HG02885 (cell line): ENCODE data around the gene CARD11.
"Not testable (repeated sequence)": the region's sequence is repeated elsewhere in the genome, so short reads cannot be mapped to it uniquely, and the experiment has no call there.

Experiments
- ATAC-seq: cut with Tn5 transposase; IDR thresholded peaks from one replicate; pipeline ENCODE4 v1.9.1; 2021; ENCODE audit warnings: mild to moderate bottlenecking; ENCODE audit not compliant: unreplicated experiment, poor library complexity

CARD11 gene

GRCh38 chr7:3027005-3027845, 16.4 kb downstream of the CARD11 start:
- ATAC-seq: no peak

DNA sequence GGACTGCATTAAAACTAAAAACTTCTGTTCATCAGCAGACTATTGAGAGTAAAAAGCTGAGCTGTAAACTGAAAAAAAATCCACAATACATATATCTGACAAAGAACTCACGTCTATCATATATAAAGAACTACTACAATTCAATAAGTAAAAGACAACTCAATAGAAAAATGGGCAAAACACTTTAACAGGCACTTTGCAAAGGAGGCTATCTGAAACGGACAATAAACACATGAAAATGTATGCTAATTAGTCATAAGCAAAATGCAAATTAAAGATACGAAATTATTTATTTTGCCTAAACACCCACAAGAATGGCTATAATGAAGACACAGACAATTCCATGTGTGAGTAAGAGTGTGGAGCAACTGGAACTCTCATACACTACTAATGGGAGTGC, 18.1 kb downstream of the CARD11 start:
- ATAC-seq: no peak

- no peak for ATAC-seq
These were observed 21.8 kb downstream of the CARD11 start for GRCh38 chr7:3021825-3022224.

DNA sequence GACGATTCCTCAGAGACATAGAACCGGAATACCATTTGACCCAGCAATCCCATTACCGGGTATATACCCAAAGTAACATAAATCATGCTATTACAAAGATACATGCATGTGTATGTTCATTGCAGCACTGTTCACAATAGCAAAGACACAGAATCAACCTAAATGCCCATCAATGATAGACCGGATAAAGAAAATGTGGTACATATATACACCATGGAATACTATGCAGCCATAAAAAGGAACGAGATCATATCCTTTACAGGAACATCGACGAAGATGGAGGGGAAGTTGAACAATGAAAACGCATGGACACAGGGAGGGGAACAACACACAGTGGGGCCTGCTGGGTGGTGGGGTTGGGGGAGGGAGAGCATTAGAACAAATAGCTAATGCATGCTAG, 22.4 kb downstream of the CARD11 start:
- not testable (repeated sequence) for ATAC-seq

- no peak for ATAC-seq
These were observed 23.3 kb downstream of the CARD11 start for GRCh38 chr7:3020416-3020815.

GRCh38 chr7:3019801-3020200, 23.9 kb downstream of the CARD11 start:
- no peak for ATAC-seq

- ATAC-seq: no peak
These were observed 29.5 kb downstream of the CARD11 start for GRCh38 chr7:3013975-3014792.

DNA sequence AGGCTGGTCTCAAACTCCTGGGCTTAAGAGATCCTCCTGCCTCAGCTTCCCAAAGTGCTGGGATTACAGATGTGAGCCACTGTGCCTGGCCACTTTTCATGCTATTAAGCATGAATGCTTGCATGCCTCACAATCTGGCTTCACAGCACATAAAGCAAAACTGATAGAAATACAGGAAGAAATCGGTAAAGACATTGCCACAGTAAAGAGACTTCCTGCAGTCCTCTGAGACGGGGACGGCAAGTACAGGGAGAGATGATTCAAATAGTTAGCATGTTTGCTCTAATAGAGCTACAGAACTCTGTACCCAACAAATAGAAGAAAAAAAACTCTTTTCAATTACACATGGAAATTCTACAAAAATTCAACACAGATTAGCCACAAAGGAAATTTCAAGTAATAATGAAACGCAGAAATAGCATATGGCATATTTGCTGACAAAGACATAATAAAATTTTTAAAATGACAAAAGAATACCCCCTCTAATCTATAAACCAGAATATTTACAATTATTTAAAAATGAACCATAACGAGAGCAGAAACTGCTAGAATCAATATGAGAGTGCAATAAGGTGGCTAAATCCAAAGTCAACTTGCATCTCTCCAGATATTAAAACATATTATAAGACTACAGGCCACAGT, 32.3 kb downstream of the CARD11 start:
- no peak for ATAC-seq

GRCh38 chr7:3010161-3010560, 33.5 kb downstream of the CARD11 start:
- no peak for ATAC-seq

DNA sequence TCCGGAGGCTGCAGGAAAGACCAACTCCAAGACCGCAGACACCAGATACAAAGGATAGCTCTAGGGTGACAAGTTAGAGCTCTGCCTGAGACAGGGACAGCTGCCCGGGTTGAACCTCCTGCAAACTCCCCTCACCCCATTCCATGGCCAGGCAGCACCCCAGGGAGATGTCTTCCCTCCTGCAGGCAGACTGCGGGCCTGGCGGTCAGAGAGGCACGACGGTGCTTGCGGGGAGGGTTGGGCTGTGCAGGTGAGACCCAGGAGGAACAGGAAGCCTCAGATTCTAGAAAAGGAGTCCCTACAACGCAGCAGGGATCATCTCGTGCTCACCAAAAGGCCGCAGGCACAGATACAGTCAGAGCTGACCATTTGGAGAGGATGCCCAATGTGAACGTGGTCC, 34.6 kb downstream of the CARD11 start:
- no peak for ATAC-seq

DNA sequence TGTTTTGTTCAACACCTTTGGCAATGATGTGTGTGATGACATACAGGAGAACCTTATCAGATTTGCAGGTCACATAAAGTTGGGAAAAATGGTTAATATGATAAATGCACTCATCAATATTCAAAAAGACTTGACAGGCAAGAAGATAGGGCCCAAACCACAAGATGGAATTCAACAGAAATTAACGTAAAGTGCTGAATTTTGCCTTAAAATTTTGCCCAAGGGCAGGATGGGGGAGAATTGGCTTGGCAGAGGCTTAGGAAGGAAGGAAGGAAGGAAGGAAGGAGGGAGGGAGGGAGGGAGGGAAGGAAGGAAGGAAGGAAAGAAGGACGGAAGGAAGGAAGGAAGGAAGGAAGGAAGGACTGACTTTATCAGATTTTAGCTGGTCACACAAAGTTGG, 35.3 kb downstream of the CARD11 start:
- no peak for ATAC-seq

- ATAC-seq: no peak
These were observed 36.0 kb downstream of the CARD11 start for GRCh38 chr7:3007696-3008095.

GRCh38 chr7:3005257-3005656, 38.4 kb downstream of the CARD11 start:
- ATAC-seq: no peak

DNA sequence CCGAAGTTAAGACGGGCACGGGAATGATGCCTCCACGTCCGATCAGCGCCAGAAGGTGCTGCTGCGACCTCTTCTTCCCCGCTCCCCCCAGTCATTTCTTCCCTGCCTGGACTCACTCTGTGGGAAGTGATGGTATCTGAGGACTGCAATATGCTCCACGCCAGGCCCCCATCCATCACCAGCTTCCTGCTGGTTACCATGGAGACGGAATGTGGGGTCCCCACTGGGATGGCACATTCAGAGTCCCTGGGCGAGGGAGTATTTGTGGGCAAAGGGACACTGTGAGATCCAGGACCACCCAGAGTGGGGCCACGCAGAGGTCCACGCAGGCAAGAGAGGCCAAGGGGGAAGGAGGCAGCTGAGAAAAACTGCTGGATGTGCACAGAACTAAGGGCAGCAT, 39.7 kb downstream of the CARD11 start:
- no peak for ATAC-seq

- no peak for ATAC-seq
These were observed 41.0 kb downstream of the CARD11 start for GRCh38 chr7:3002631-3003030.

- ATAC-seq: no peak
These were observed 43.1 kb downstream of the CARD11 start for GRCh38 chr7:3000566-3000965.

GRCh38 chr7:2999078-2999500, 44.6 kb downstream of the CARD11 start:
- ATAC-seq: no peak

DNA sequence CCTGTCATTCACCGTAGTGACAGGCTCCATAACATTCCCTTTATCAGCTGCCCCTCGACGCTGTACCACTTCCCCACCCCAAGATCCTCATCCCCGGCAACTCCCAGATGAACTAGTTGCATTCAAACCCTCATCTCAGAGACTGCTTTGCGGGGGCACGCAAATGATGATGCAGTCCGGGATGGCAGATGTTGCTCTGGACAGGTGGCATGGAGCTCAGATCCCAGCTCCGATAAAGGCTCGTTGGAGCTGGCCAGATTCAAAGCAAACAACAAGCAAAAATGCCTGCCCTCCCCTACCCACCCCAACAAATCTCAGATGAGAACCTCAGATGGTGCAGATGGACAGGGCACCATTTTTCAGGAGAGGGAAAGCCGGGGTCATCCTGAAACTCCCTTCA, 46.7 kb downstream of the CARD11 start:
- ATAC-seq: no peak

GRCh38 chr7:2996141-2996540, 47.5 kb downstream of the CARD11 start:
- ATAC-seq: no peak

GRCh38 chr7:2993868-2994267, 49.8 kb downstream of the CARD11 start:
- no peak for ATAC-seq

DNA sequence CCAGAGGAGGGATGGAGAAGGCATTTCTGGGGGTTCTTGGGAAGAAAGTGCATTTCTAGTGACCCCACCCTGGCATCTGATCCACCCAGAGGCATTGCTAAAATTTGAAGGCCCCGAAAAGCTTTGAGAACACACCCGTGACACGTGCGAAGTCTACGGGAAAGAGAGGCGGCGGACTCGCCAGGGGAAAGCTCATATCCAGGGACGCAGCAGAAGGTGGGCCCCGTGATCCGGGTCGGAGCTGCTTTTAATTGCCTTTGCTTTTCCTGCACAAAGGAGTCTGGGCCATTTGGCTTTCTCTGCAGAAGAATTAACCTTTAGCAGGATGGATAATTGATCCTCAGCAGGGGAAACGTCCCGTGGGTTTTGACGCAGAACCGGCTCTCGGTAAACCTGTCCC, 50.3 kb downstream of the CARD11 start:
- no peak for ATAC-seq
